CD1c-positive myeloid dendritic cell (primary cell): ENCODE measurements around the gene MTRFR.

Experiments used
- DNase-seq: peaks from one replicate; pipeline ENCODE4 v3.0.0-alpha.2; 2016; ENCODE audit errors: extremely low spot score

Gene MTRFR

DNA sequence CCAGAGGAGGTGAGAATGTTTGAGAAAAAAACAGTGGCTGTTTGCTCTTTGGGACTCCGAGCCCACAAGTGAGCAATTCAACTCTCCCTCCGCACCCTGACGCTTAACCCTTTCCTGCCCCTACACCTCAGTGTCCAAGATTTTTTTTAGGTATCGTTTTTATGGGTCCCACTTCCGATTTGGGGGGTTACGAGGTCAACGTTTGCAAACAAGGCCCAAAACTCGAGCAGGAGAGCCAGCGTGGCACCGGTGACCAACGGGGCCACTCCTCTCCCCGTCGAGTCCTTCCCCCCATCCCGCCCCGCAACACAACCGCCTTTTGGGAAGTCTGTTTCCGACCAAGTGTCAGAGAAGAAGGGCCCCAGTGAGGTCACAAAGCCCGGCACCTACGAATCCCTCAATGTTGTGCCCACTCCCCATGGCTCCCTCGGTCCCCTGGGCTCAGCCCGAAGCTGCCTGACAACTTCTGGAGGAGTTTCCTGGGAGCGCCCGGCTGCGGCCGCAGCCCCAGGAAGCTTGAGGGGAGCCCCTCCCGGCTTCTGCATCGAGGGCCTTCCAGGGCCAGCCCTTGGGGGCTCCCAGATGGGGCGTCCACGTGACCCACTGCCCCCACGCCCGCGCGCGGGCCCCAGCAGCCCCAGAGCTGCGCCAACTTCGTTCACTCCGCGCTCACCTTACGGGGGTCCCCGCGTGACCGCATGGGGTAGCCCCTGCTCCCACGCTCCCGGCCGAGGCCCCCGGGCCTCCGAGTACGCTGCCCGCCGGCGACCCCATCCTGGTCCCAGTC is 37.2 kb downstream of the MTRFR start:
- peak; percentile 54 for DNase-seq

DNA sequence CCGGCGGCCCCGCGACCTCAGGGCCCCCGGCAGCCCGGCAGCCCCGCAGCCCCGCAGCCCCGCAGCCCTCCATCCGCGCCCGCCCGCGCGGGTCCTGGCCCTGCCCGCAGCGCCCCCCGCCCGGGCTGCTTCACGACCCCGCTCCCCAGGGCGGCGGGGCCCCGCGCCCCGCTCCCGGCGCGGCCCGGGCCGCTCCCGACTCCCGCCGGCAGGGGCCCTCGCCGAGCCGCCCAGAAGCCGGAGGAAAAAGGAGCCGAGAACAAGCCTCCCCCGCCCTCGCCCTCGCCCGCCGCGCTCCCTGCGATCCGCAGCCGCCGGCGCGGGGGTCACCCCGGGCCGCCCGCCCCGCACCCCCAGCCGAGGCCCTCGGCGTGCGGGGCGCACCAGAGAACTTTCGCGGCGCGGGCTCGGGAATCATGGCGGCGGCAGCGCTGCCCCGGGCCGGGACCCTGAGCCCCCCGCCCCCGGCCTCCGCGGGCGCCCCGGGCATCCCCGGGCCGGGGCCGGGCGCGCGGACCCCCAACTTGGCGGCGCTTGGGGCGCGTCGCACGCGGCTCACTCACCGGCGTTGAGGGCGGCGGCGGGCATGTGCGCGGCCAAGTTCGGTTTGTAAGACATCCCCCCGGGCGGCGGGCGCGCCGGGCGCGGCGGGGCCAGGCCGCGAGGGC is 37.9 kb downstream of the MTRFR start:
- DNase-seq, result peak; percentile 85

DNA sequence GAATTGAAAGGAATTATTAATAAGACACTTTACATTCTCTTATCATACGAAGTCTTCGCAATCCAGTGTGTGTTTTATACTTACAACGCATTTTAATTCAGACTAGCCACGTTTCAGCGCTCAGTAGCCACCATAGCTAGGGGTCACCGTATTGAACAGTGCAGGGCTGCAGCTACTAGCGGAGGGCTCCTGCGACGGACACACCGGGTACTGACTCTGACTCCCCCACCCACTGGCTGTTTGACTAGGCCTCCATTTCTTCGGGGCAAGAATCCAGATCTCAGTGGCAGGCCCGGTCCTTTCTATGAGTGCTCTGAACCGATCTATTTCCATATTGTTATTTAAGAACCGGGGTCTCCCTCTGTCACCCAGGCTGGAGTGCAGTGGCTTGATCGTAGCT is 39.9 kb downstream of the MTRFR start:
- DNase-seq, result no peak

DNA sequence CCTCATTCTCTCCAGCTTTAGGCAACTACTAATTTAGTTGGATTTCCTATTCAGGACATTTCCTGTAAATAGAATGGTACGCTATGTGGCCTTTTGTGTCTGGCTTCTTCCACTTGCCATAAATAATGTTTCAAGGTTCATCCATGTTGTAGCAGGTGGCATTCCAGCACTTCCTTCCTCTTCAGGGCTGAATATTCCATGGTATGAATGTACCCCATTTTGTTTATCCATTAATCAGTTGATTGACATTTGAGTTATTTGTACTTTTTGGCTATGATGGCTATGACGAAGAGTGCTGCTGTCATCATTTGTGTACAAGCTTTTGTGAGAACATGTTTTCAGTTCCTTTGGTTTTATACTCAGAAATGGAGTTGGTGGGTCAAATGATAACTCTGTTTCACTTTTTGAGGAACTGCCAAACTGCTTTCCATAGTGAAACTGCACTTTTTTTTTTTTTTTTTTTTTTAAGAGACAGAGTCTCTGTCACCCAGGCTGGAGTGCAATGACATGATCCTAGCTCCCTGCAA is 44.9 kb downstream of the MTRFR start:
- peak; percentile 93 for DNase-seq

DNA sequence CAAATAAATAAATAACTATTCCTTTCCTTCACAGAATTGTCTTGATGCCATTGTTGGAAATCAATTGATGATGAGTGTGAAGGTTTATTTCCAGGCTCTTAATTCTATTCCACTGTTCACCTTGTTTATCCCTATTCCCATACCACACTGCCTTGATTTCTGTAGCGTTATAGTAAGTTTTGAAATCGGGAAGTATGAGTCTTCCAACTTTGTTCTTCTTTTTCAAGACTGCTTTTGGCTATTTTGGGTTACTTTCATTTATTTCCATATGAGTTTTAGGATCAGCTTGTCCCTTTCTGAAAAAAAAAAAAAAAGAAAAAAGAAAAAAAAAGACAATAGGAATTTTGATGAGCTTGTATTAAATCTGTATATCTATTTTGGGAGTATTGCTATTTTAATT is 47.7 kb downstream of the MTRFR start:
- peak; percentile 50 for DNase-seq

DNA sequence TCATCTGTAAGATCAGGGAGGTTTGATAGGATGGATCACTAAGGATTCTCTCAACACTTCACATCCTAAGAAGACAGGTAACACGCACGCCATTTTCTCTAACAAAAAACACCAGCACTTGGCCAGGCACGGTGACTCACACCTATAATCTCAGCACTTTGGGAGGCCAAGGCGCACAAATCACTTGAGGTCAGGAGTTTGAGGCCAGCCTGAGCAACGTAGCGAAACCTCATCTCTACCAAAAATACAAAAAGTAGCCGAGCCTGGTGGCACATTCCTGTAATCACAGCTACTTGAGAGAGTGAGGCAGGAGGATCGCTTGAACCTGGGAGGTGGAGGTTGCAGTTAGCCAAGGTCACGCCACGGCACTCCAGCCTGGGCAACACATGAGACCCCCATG is 48.9 kb downstream of the MTRFR start:
- DNase-seq, result no peak

DNA sequence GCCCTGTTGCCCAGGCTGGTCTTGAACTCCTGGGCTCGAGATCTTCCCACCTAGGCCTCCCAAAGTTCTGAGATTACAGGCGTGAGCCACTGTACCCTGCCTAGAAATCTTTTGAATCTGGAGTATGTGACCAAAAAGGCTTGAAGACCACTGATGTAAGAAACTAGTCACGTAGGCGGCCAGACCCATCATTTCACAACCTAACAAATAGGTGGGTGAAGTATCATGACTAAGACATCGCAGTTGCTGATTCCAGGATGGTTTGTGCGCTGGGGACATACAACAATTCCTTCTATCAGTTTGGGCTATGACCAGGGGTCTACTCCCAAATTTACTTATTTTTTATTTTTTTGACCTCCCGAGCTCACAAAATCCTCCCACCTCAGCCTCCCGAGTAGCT is 50.2 kb downstream of the MTRFR start:
- peak; percentile 8 for DNase-seq

DNA sequence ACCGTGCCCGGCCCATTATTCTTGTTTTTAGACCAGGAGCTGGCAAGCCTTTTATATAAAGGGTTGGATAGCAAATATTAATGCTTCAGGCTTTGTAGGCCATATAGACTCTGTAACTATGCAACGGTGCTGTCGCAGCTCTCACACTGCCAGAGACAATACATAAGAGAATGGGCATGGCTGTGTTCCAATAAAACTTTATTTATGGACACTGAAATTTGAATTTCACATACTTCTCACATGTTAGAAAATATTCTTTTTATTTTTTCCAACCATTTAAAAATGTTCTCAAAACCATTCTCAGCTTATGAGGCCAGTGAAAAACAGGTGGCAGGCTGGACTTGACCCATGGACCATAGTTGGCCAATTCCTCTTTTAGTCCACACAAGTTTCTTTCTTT is 51.4 kb downstream of the MTRFR start:
- no peak for DNase-seq

DNA sequence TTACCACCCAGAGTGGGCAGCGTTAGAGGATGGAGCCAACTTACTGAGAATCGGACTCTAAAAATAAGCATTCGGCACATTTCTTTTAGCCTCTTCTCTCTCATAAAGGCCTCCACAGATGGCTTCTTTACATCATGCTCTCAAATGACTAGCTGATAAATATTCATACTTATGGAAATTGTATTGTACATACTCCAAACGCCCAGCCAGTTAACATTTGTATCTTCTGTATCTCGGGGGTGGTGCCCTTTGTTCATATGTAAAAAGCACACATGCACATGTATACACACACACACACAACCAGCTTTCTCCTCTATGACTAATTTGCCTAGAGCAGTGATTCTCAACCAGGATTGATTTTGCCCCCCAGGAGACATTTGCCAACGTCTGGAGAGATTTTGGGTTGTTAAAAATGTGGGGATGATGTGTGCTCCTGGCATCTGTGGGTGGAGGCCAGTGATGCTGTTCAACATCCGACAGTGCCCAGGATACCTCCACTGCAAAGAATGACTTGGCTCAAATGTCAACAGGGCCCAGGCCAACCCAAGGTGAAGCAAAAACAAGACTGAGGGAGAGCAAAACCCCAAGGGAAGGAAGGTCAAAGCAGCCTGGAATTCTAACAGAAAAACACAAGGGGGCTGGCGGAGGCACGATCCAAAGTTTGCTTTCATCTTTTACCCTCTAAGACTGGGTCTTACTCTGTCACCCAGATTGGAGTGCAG is 53.6 kb downstream of the MTRFR start:
- no peak for DNase-seq

DNA sequence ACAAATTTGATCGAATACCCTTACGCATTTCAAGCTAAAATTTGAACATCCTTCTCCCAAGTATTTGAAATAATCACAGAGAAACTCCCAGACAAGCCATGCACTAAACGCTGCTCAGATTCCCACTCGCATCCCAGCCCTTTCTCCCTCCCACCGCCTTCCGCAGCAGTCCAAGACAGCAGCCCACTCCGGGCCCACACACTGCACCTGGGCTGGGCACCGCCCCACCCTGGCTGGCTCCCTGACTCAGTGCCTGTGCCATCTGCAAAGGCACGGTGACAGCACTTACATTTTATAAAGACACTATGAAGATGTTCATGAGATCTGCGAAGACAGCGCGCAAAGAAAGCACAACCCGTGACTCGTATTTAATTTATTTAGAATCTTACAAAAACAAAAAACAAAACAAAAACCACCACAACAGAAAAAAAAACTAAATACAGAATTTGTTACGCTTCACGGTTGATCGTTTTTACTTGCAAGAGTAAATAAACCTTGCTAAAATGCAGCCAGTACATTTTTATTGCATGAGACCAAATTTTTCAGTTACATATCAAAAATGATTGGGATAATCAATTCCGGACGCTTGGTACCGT is 55.6 kb downstream of the MTRFR start:
- DNase-seq, result no peak

DNA sequence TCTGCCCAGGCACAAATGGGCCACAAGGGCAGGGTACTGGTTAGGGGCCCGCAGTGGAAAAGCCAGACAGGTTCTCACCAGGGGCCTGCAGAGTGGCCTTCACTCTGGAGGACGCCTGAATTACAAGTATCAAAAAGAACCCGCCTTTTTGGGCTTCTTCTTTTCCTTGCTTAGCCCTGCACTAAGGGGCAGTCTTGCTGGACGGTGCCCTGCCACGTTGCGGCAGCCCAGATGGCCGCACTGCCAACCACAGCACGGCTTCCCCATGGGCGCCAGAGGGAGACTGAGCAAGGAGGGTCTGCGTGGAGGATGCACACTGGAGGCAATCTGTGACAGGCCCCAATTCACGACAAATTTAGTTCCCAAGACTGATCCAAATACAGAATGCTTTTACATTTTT is 56.7 kb downstream of the MTRFR start:
- DNase-seq, result no peak

DNA sequence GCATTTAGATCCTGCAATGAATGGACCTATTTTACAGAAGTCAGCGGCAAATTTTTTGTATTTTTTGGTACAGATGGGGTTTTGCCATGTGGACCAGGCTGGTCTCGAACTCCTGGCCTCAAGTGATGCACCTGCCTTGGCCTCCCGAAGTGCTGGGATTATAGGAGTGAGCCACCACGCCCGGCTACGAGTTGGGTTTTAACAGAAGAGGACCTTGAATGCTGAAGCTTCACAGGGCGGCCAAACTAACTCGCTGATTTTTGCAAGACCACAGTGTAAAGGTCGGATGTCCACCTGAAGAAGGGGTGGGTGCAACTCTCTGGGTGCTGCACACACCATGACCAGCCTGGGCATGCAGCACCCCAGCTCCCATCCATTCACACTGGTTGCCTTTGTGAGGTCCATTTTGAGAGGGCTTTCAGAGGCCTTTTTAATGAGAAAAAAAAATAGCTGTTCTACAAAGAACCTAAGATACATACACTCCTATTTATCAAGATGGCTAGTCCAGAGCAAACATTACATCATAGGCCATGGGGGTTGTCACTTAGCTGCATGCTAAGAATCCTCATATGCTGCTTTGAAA is 60.0 kb downstream of the MTRFR start:
- no peak for DNase-seq

DNA sequence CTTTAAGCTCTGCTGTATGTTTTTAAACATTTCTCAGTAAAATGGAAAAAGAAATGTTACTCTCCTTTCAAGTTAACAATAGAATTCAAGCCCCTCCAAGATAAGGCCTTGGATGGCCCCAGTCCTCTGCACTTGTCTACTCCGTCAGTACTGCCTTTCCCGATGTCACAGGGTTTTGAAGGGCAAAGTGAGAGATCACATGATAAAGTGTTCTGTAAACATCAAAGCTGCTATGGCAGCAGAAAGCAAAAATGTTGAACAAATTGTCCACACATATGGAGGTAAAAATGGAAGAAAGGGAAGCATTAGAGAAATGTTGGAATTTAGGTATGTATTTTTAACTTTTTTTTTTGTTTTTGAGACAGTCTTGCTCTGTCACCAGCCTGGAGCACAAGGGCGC is 71.9 kb downstream of the MTRFR start:
- no peak for DNase-seq

DNA sequence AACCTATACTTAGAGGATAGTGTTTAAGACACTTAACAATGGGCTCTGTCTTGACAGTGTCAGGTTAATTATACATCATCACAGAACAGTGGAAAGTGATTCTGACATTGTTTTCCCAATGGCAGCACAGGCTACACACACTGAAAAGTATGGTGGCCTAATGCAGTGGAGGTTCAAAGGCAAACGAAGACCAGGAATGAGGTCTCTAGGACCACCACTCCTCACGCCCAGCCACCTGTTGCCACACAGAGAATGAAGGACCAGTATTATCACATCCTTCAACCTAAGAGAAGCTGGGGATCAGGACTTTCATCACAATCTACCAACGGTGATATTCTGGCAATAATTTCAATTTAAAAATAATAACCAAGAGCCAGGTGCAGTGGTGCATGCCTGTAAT is 73.0 kb downstream of the MTRFR start:
- no peak for DNase-seq
